ENCODE results near the gene TRIM17.
"Not testable (repeated sequence)": the region's sequence is repeated elsewhere in the genome, so short reads cannot be mapped to it uniquely, and the experiment has no call there.

The TRIM17 gene

DNA sequence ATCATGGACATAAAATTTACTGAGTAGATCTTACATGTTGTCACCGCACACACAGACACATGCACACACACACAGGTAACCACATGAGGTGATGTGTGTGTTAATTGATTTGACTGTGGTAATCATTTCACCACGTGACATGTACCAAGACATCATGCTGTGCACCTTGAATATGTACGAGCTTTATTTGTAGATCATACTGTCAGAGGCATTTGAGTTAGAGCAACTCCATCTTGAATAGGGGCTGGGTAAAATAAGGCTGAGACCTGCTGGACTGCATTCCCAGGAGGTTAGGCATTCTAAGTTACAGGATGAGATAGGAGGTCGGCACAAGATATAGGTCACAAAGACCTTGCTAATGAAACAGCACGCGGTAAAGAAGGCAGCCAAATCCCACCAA lies 31.7 kb upstream of the TRIM17 start:
- DNase-seq = no peak

DNA sequence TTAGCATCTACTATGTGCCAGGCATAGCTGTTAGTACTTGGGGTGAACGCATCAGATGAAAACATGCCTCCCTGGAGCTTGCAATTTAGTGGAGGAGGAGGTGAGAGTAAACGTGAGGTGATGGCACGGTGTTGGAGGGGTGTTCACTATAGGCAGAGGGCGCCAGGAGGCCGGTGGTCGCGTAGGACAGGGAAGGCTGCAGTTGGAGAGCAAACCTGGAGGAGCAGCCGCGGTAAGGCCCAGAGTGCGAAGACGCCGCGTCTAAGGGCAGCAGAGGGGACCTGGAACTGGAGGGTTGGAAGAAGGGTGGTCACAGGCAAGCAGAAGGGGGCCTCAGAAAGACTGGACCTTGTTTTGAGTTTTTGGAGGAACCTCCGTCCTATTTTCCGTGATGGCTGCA lies 30.2 kb upstream of the TRIM17 start:
- DNase-seq = no peak

DNA sequence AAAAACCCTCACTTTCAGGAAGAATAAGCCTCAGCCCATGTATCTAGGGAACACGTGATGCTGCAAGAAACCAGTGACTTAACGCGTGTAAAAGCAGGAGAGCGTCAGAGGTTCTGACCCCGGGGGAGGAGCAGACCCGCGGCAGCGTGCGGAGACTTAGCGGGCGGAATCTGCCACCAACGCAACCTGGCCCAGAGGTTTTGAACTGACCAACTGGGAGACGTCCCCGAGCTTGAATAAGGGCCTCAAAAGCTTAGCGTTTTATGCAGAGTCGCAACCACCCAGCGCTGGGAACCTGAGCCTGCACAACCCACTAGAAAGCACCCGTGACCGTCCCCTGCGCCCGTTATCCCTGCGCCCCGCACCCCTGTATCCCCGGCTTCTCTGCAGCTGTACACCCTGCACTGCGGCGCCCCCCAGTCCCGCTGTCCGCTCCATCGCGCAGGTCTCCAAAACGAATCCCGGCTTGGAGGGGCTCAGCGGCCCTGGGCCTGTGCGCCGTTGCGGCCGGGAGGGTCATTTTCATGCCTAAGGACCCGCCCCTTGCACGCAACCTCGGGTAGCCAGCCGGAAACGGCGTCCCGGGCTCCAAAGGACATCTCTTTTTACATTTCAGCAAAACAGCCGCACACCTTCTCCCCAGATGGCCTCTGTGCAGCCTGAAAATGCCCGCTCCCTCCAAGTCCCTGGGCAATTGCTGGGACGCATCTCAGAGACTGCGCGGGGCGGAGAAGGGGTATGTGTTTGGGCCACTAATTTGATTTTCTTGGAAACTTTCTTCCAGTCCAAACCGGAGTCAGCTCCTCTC lies 29.4 kb upstream of the TRIM17 start:
- DNase-seq = no peak

DNA sequence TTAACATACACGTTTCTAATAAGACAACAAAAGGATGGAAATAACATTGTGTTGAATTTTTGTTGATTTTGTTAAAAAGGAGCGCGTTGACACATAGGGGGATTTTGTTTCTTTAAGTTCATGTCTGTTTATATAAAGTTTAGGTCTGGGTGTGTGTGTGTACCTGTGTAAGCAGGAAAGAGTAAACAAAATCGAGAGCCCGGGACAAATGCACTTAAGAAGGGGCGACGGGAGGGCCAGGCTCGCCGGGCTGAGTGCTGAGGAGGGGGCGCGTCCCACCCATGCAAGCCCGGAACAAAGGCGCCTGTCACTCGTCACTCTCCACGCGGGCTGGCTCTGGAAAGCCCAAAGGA lies 28.8 kb upstream of the TRIM17 start:
- DNase-seq = no peak

DNA sequence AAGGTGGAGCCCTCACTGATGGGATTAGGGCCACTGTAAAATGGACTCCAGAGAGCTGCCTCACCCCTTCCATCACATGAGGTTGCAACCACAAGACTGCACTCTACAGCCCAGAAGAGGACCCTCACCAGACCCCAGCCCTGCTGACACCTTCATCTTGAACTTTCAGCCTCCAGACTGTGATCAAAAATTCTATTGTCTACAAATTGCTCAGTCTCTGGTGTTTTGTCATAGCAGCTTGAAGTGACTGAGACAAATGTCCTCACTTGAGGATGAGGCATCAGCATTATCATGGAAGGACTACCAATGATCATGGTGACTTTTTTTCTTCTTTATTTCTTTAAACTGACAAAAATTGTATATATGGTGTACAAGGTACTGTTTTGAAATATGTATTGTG lies 26.7 kb upstream of the TRIM17 start:
- DNase-seq = no peak

DNA sequence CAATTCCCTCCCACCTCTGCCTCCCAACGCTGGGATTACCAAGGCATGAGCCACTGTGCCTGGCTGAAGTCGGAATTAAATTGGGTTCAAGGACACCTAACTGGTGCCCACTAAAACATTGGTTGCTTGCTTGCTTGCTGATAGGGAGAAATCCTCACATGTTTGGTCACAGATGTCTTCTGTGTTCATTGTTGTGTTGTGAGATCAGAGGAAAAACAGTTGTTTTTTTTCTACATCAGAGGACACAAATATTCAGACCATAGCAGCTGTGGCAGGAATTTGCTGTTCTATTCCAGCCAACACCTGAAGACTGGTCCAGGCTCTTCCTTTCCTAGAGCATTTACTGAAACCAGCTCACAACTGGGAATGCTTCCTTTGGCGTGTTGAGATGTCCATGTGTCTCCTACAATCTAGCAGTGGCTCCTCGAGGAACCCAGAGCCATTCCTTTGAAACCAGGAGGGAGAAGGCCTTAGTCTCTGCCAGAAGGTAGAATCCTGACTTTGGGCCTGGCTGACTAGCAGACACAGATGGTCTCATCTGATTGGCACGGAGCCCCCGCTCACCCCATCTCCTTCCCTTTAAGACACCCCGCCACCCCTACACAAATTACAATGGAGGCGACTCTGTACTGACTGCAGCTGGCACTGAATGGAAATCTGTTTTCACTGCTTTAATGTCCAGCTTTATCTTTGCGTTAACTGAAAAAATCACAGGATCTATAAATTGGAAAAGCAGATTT lies 24.3 kb upstream of the TRIM17 start:
- no peak for DNase-seq

DNA sequence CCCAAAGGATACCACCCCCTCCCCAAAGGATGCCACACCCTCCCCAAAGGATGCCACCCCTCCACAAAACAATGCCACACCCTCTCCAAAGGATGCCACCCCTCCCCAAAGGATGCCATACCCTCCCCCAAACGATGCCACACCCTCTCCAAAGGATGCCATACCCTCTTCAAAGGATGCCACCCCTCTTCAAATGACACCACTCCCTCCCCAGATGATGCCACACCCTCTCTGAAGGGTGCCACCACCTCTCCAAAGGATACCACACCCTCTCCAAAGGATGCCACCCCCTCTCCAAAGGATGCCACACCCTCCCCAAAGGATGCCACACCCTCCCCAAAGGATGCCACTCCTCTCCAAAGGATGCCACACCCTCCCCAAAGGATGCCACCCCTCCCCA lies 21.6 kb upstream of the TRIM17 start:
- DNase-seq = no peak

DNA sequence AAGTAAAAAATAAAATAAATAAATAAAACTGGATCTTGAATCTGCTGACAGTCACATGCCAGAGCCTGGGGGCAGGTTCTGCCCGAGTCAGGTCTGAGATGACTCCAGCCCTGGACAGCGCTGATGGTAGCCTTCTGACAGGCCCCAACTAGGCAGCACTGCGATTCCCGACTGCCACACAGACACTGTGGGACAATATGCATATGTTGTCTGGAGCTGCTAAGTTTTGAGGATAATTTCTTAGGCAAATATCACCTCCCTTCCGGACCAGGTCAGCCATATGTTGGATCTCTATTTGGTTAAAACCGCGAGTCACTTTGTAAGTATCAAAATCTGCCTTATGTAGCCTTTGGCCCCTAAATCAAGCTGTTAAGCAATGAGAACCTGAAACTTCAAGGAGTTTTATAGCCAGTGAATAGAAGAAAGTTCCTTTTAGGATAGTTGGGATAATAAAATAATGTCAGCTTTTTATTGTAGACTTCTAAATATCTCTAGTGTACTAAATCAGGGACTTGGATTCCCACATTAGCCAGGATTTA lies 20.8 kb upstream of the TRIM17 start:
- no peak for DNase-seq

DNA sequence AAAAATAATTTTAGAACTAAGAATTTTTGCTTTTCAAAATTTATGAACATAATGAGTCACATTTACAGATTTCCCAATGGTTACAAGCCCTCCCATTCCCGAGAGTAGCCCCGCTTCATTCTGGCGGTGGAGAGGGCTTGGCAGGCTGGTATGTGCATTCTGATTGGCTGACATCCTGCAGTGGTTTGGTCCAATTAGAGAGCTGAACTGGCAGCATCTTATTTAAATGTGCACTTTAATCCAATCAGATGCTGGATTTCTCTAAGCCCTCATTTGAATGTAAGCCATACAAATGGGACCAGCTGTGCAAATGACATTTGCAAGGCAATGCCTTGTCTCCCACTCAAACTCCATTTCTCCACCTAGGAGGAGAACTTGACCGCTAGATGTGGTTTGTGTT lies 18.0 kb upstream of the TRIM17 start:
- no peak for DNase-seq

DNA sequence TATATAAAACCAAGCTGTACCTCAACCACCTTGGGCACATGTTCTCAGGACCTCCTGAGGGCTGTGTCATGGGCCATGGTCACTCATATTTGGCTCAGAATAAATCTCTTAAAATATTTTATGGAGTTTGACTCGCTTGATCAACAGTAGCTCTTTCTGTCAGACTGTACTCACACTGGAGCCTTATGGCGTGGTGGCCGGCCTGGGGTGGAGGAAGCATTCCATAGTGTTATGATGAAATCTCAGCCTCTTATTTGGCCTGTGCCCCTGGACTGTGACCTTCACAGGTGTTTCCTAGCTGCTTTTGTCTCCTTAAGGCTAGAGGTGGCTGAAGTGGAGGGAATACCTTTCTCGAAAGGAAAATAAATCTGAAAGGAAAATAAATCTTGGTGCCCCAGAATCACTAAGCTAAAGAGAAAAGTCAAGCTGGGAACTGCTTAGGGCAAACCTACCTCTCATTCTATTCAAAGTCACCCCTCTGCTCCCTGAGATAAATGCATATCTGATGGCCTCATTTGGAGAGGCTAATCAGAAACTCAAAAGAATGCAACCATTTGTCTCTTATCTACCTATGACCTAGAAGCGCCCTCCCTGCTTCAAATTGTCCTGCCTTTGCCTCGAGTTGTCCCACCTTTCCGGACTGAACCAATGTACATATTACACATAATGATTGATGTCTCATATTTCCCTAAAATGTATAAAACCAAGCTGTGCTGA lies 16.8 kb upstream of the TRIM17 start:
- not testable (repeated sequence) for DNase-seq

DNA sequence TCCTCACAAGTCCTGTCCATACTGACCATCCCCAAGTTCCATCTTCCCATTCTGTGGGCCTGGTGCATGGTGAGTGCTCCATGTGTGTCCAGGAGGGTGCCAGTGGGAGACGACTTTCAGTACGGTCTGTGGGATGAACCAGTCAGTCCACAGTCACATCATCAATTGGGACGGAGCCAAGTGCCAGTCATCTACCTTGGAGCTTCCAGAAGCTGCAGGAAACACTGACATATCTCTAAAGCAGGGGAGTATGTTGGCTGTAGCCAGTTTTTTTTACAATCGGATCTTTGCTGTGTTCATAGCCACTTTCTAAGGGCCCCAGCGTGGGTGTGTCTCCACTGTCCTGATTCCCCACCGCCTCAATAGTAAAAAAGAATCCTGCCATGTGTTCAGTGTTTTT lies 13.6 kb upstream of the TRIM17 start:
- no peak for DNase-seq

DNA sequence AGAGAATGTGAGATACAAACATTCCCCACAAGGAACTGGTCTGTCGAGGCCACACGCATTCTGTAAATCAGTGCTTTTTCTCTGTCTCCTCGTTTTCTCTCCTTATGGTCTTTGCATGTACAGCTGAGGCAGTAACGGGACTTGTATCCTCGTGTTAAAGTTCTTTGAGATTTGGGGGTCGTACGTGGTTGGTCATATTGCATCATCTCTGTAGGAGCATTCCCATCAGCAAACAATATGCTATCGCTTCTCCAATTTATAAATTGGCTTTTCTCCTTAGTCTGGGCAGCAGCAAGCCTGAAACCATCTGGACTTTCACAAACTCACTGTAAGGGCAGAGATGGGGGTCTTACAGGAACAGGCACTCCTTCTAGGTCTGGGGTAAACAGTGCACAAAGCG lies 13.0 kb upstream of the TRIM17 start:
- DNase-seq = no peak

DNA sequence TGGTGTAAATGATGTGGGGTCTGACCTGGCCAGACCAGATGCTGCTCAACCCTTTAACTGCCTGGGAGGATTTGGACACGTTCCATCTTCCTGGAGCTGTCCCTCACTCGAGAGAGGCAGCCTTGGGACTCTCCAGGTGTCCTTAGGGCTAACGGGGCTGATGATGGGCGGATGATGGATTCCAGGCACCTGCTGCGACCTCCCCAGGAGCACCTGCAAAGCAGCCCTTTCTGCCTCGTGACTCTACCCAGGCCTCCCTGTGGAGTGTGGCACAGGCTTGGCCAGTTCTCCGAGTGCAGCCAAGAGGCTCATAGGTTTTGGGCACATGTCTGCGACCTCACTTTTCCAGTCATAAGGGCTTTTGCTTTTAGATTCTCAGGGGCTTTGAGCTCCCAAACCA lies 12.3 kb upstream of the TRIM17 start:
- peak; percentile 80 for DNase-seq

DNA sequence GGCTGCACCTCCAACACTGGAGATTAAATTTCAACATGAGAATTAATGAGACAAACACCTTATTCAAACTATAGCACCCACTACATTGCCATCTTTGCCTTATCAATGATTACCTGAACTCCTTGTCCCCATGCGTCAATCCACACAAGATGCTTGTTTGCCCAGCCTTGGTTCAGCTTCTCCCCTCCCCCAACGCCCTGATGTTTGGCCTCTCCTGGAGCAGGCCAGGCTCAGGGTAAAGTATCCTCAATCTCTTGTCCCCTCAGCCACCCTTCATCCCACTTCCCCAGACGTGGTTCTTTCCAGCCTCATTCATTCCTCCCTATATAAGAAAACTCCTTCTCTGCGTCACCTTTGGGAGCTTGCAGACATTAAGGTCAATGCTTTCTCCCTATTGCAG lies 11.8 kb upstream of the TRIM17 start:
- no peak for DNase-seq

DNA sequence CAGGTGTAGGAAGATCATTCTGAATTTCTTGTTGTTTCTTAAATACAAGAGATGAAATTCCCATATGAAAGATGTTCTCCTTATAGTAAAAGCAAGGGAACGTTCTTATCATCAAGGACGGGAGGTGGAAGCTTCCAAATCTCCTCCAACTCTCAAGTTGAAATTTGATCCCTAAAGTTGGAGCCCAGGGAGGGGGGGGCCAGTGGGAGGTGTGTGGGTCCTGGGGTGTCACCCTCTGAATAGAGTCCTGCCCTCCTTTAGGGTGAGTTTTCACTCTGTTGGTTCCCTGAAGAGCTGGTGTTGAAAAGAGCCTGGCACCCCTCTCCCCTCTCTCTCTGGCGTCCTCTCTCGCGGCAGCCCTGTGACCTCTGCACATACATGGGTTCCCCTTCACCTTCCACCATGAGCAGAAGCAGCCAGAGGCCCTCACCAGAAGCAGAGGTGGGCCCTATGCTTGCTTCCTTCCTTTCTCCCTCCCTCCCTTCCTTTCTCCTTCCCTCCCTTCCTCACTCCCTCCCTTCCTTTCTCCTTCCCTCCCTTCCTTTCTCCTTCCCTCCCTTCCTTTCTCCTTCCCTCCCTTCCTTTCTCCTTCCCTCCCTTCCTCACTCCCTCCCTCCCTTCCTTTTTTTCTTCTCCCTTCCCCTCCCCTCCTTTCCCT lies 10.0 kb upstream of the TRIM17 start:
- no peak for DNase-seq

DNA sequence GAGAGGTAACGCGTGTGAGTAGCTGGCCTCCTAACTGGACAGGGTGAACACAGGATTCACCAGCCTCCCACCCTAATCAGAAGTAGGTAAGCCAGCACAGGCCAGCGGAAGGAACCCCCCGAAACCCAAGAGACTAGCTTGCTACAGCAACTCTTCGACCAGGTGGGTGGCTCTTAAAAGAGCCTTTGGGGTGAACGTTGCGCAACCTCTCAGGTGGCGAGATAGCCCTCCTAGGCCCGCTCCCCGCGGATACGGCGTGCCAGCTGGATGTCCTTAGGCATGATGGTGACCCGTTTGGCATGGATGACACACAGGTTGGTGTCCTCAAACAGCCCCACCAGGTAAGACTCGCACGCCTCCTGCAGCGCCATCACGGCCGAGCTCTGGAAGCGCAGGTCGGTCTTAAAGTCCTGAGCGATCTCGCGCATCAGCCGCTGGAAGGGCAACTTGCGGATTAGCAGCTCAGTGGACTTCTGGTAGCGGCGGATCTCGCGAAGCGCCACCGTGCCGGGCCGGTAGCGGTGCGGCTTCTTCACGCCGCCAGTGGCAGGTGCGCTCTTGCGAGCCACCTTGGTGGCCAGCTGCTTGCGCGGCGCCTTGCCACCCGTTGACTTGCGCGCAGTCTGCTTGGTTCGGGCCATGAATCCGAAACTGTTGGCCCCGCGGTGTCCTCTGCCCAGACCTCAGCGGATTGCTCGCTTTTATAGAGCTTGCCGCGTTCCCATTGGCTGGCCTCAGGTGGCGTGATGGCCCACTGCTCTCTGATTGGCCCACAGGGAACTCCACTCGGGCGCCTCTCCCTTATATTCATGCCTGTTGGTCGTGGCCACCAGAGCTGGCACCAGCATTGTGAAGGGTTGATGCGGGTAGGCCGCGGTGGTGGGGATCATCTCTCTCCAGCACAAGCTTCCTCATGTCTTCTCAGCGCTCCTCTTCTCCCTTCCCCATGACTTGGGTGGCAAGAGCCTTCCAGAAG lies 8.3 kb upstream of the TRIM17 start:
- DNase-seq = no peak

DNA sequence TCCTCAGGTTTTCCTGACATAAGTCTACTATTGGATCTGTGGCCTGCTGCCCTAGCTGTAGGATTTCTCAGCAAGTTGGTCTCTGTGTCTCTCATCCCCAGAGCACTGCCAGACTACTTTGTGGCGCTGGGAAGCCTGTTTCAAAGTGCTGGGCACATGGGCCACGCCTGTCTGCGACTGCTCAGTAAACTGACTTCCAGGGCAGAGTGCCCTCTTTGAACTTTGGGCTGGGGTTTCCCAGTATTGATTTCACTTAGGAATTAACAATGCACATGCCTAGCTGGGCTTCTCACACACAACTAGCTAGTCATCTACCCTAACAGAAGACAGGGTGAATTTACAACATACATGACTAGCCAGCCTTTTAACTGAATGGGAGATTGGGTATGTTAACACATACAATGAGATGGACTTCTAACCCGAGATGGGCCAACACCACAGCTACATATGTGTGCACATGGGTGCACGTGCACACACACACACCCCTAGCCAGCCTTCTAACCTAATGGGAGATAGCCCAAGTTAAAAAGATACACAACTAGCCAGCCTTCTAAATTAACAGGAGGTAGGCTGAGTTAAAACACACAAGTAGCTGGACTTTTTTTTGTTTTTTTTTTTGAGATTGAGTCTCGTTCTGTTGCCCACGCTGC lies 6.9 kb upstream of the TRIM17 start:
- no peak for DNase-seq

DNA sequence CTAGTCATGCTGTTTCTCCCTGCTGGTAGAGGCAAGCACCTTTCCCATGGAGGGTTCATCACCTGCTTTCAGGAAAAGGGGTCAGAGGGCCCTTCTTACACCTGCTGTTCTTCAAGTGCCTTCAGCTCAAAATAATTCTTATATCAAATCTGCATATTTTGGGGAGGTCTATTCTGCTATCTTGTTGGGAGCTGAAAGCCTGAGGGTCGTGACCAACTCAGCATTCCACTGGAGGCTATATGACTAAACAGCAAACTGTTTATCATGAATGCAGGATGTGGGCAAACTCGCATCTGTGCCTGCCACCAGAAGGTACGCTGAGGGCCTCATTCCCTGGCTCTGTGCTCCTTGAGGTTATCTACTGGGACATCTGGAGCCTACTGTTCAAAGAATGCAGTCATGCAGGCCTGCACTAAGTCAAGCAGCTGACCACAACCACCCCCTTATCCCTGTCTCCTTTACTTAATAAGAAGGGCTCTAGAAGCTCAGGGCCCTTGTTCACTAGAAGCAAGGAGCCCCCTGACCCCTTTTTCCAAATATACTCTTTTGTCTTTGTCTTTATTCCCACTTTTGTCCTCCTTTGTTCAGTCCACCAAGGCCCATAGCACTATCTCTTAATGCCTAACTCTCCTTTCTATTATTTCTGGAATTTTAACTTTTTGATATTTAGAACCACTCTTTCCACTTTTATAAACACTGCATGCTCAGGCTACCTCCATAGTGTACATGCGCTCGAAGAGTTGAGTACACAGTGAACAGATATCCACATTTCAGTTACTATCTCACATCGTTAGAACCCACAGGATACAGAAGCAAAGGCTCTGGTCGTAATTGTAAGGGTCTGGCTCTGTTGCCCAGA lies 4.5 kb upstream of the TRIM17 start:
- DNase-seq = no peak

DNA sequence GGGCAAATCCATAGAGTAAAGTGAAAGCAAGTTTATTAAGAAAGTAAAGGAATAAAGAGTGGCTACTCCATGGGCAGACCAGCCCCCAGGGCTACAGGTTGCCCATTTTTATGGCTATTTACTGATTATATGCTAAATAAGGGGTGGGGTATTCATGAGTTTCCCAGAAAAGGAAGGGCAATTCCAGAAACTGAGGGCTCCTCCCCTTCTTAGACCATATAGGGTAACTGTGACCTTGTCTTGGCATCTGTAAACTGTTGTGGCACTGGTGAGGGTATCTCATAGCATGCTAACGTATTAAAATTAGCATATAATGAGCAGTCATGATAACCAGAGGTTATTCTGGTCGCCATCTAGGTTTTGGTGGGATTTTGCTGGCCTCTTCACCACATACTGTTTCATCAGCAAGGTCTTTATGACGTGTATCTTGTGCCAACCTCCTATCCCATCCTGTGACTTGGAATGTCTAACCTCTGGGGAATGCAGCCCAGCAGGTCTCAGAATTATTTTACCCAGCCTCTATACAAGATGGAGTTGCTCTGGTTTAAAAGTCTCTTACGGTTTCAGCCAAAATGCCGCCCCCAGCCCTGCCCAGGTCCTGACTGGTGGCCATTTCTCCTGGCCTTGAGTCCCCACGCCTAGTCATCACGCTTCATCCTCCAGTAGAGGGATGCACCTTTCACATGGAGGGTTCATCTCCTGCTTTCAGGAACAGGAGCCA lies 982 bp upstream of the TRIM17 start:
- no peak for DNase-seq

DNA sequence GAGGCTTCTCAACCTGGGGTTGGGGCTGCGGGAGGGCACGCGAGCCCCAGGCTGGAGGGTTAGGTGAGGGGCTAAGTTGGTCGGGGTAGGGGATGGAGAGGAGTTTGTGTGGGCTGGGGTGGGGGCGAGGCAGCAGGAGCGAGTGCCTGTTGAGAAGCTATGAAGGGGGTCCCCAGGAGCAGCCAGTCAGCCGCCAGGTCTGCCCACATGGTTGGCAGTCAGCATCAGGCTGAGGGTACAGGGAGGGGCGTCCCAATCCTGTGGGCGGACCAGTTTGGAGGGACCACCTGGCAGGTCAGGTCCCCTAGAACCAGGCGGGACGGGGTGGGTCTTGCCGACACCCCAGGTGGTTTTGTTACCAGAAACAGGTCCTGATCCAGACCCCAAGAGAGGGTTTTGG lies 400 bp upstream of the TRIM17 start:
- no peak for DNase-seq
